ENCODE results near the gene C3orf22.

DNA sequence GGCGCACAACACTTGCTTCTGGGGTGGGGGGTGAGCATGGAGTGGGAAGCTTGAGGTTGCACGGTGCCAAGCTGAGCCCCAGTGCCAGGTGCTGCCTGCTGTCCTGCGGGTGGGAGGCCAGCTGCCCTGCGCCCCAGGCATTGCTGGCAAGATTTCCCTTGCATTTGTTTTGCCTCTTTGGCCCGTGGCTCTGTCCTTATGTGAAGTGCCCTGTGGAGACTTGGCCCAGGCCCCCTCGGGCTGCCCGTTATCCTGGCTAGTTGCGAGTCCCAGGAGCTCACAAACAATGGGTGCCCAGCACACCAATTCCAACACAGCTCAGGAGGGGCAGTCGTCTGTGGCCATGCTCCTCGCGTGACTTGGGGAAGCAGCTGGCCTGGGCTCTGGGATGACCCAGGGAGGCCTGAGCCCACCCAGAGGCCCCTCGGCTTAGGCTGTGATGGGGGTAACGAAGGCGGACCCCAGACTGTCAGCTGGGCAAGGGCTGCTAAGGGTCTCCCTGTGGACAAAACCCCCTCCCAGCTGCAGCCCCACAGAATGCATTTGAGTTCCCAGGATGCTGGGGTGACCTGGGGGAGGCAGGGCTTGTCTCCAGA, 5.9 kb downstream of the C3orf22 start:
- TF ChIP-seq GATA2 (IDR thresholded peaks at IDR 0.05; ENCODE audit: low read depth, low read length) = no peak
- no peak for TF ChIP-seq GATA3 (IDR thresholded peaks at IDR 0.05; ENCODE audit: low read depth, low read length)
